Stomach (tissue), 9 donors: ENCODE measurements around the gene TFDP2. TPM values are rescaled to one million over a fixed set of nuclear protein-coding genes. Genes with fewer than 3 reads are reported as not detected.

Source experiments
- DNase-seq, 2 donors: peaks; one replicate each; pipeline versions ENCODE4 v3.0.0 to v3.0.0-alpha.2; 2013 to 2019
- H3K27ac ChIP-seq, 5 donors: fragments of 200-600 bp in 4 of 5; sonication (generic) in 4 of 5; one replicate each; pipeline ENCODE4 v1.5.1; 2013 to 2019; ENCODE audit warnings: mild to moderate bottlenecking in 1 of 5, moderate library complexity in 1 of 5
- H3K27me3 ChIP-seq, 3 donors: fragments of 200-600 bp; sonication (generic); one replicate each; pipeline ENCODE4 v1.5.1; 2017 to 2019; ENCODE audit warnings: mixed run types in 1 of 3
- H3K36me3 ChIP-seq, 4 donors: fragments of 200-600 bp; sonication (generic); 1 replicate in 3 of 4; 2 replicates in 1 of 4; pipeline ENCODE4 v1.5.1; 2016 to 2019
- H3K4me1 ChIP-seq, 4 donors: fragments of 200-600 bp; sonication (generic); one replicate each; pipeline ENCODE4 v1.5.1; 2016 to 2019
- H3K4me3 ChIP-seq, 4 donors: fragments of 200-600 bp; sonication (generic) in 3 of 4; one replicate each; pipeline ENCODE4 v1.5.1; 2016 to 2019; ENCODE audit warnings: mild to moderate bottlenecking in 1 of 4
- H3K9me3 ChIP-seq, 4 donors: fragments of 200-600 bp; sonication (generic); one replicate each; pipeline ENCODE4 v1.5.1; 2016 to 2019
- EP300 ChIP-seq: sonication (generic); formaldehyde crosslinking; IDR thresholded peaks from one replicate; pipeline ENCODE4 v1.6.1; 2017; ENCODE audit warnings: antibody characterized with exemption
- POLR2A ChIP-seq, 4 donors: fragments of 450-650 bp; IDR thresholded peaks; one replicate each; pipeline ENCODE4 v1.6.1; 2016; ENCODE audit warnings: antibody characterized with exemption in 4 of 4, control low read depth in 2 of 4, mild to moderate bottlenecking in 1 of 4, moderate library complexity in 1 of 4
- POLR2AphosphoS5 ChIP-seq, 3 donors: sonication (generic); formaldehyde crosslinking; IDR thresholded peaks; one replicate each; pipeline ENCODE4 v1.6.1; 2016; ENCODE audit warnings: antibody characterized with exemption in 3 of 3
- WGBS, 5 donors: extraction: QIAGEN DNeasy Blood & Tissue Kit in 3 of 5; methylation state at CpG; one replicate each; pipeline versions ENCODE4 v1.1.5 to v1.1.7; 2013 to 2018; 5-methylcytosine and 5-hydroxymethylcytosine counted together
- intact Hi-C: fragments of 100-400 bp; cut with DNase I; formaldehyde crosslinking; loops from one replicate; pipeline ENCODE4 v1.15.1; 2023; ENCODE audit warnings: low total_unique reads
- polyA plus RNA-seq, 3 donors: library from polyadenylated mRNA; stranded (reverse); fragments of 200-250 nt; gene quantifications; one replicate each; pipeline ENCODE4 v1.2.3, GENCODE V29; 2013
- total RNA-seq, 5 donors: library from RNA; depleted of rRNA; stranded (reverse); fragments of >200 nt; gene quantifications; one replicate each; pipeline versions ENCODE4 v1.1.0 to v1.2.3, GENCODE V29; 2014 to 2016
- TF ChIP-seq, protein P1 (sequence below), 7 experiments: fragments of 450-650 bp in 4 of 7; fragments of 200-600 bp in 3 of 7; sonication (generic) in 3 of 7; IDR thresholded peaks; one replicate each; pipeline ENCODE4 v1.5.1; 2016 to 2019; ENCODE audit warnings: antibody characterized with exemption in 7 of 7, control low read depth in 2 of 7, mild to moderate bottlenecking in 1 of 7
- donor health status: healthy with polysubstance abuse.
- donor health status: Bipolar disorder and iron deficiency.
- donor health status: healthy.

TFDP2 gene
- total and polyA plus RNA-seq, 8 donors, result 8.7 to 180 (median 55.7) TPM

DNA sequence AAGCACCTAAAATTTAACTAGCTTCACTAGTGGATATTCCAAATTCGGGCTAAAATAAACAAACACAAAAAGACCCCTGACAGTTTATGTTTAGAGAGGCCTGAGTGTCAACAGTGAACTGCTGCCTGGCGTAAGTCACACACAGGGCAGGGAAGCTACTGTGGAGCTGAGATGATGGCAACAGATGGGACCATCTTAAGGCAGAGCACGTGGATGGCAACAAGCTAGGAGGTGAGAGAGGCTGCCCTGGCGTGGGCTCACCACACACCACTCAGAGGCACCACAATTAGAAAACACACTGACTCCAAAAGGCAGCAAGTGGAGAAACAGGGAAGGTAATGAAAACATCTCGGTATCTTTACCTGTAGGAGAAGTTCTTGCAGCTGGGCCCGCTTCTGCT is 179.6 kb downstream of the TFDP2 start:
- Histone ChIP-seq H3K27ac (no peak overlapping the region), H3K27me3 (no peaks in the 10 kb centered on the region), H3K36me3 (peaks cover 0 to 35% (median 24%) of the 10 kb centered on the region in 4 donors), H3K4me1 (no peaks in the 10 kb centered on the region), H3K9me3 (no peaks in the 10 kb centered on the region), H3K4me3 (no peak overlapping the region)
- 75 to 88% (median 84%) methylated on average over 6 of the region's 6 CpGs for WGBS, 5 donors
- no peak for DNase-seq
- TF ChIP-seq POLR2A (IDR thresholded peaks at IDR 0.05), result no peak
- TF ChIP-seq EP300, result no peak
- TF ChIP-seq, protein P1, sequence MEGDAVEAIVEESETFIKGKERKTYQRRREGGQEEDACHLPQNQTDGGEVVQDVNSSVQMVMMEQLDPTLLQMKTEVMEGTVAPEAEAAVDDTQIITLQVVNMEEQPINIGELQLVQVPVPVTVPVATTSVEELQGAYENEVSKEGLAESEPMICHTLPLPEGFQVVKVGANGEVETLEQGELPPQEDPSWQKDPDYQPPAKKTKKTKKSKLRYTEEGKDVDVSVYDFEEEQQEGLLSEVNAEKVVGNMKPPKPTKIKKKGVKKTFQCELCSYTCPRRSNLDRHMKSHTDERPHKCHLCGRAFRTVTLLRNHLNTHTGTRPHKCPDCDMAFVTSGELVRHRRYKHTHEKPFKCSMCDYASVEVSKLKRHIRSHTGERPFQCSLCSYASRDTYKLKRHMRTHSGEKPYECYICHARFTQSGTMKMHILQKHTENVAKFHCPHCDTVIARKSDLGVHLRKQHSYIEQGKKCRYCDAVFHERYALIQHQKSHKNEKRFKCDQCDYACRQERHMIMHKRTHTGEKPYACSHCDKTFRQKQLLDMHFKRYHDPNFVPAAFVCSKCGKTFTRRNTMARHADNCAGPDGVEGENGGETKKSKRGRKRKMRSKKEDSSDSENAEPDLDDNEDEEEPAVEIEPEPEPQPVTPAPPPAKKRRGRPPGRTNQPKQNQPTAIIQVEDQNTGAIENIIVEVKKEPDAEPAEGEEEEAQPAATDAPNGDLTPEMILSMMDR (IDR thresholded peaks at IDR 0.05), result no peak
- no peak for TF ChIP-seq POLR2AphosphoS5 (IDR thresholded peaks at IDR 0.05)
- intact Hi-C loops, result loop anchor here (10.0 kb wide), 1 partner anchor 315 kb away; no protein-coding TSS in a partner anchor

DNA sequence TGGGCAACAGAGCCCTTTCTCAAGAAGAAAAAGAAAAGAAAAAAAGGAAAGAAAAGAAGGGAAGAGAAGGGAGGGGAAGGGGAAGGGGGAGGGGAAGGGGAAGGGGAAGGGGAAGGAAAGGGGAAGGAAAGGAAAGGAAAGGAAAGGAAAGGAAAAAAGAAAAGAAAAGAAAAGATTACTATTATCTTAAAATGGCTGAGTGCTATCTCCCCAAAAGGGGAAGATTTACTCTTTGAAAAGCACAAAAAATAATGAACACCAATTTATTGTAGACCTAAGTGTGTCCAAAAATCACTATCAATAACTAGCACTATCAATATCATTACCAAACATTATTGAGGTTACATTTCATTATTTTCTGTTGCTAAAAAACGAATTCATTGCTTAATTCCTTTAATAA is 183.9 kb downstream of the TFDP2 start:
- TF ChIP-seq EP300 (no peak), POLR2A (IDR thresholded peaks at IDR 0.05) (no peak), POLR2AphosphoS5 (IDR thresholded peaks at IDR 0.05) (no peak)
- TF ChIP-seq, protein P1 (IDR thresholded peaks at IDR 0.05), result no peak
- WGBS, 5 donors, result 79 to 91% (median 84%) methylated on average over 1 of the region's 1 CpG
- Histone ChIP-seq H3K36me3 (peaks cover 0 to 42% (median 21%) of the 10 kb centered on the region in 4 donors), H3K27ac (no peak overlapping the region), H3K4me1 (no peaks in the 10 kb centered on the region), H3K27me3 (no peaks in the 10 kb centered on the region), H3K4me3 (no peak overlapping the region), H3K9me3 (no peaks in the 10 kb centered on the region)
- intact Hi-C loops, result loop anchor here (10.0 kb wide), 1 partner anchor 319 kb away; no protein-coding TSS in a partner anchor
- no peak for DNase-seq

DNA sequence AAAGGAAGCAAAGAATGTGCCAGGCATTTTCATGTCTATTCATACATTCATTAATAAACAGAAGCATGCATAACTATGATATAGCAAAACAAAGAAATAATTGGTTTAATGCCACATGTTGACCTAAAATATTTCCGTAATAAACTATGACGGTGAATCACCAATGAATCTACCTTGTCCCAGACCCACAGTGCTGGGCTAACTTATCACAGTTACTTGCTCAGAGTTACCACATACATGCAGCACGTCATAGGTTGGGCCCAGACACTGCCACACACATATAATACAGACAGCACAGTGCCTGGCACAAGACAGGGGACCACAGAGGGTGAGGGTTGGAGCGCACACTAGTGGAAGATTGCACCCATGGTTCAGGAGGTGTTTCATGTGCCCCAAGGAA is 186.0 kb downstream of the TFDP2 start:
- H3K9me3 ChIP-seq, result no peaks in the 10 kb centered on the region
- no peak overlapping the region for H3K27ac ChIP-seq
- TF ChIP-seq, protein P1 (IDR thresholded peaks at IDR 0.05), result no peak
- no peak for TF ChIP-seq POLR2A (IDR thresholded peaks at IDR 0.05)
- no peak for TF ChIP-seq EP300
- TF ChIP-seq POLR2AphosphoS5 (IDR thresholded peaks at IDR 0.05), result no peak
- H3K36me3 ChIP-seq, result peaks cover 0 to 40% (median 26%) of the 10 kb centered on the region in 4 donors
- H3K4me3 ChIP-seq, result no peak overlapping the region
- H3K4me1 ChIP-seq, result no peaks in the 10 kb centered on the region
- no peak for DNase-seq
- intact Hi-C loops, result loop anchor here (10.0 kb wide), 1 partner anchor 322 kb away; no protein-coding TSS in a partner anchor
- WGBS, 5 donors, result 88 to 92% (median 88%) methylated on average over 4 of the region's 4 CpGs
- H3K27me3 ChIP-seq, result no peaks in the 10 kb centered on the region

DNA sequence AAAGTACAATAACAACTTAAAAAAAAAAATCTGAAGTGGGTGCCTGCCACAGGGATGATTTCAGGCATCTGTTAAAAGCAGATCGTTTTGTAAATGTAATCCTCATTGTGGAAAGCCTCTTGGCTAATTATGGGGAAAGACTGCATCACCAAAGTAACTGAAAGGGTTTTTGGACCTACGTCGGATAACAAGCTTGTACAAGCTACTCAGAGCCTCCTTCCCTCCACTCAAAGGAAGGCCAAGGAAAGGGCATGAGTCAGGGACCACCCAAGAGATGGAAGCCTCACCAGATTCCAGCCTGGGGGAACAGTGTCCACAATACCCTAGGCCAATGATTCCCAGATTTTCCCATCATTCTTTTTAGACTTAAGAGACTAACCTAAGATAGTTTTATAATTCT is 188.6 kb downstream of the TFDP2 start:
- DNase-seq, result peak in 1 of 2 donors; percentile 32
- peaks cover 0 to 50% (median 38%) of the 10 kb centered on the region in 4 donors for H3K36me3 ChIP-seq
- H3K27me3 ChIP-seq, result no peaks in the 10 kb centered on the region
- H3K4me3 ChIP-seq, result no peak overlapping the region
- TF ChIP-seq EP300, result no peak
- TF ChIP-seq, protein P1 (IDR thresholded peaks at IDR 0.05), result no peak
- intact Hi-C loops, result loop anchor here (10.0 kb wide), 1 partner anchor 324 kb away; no protein-coding TSS in a partner anchor
- no peaks in the 10 kb centered on the region for H3K9me3 ChIP-seq
- peaks cover 0 to under 1% (median 0%) of the 10 kb centered on the region in 4 donors for H3K4me1 ChIP-seq
- H3K27ac ChIP-seq, result peak overlapping the region in 4 of 5 donors; percentile 17 to 69 (median 67)
- WGBS, 5 donors, result 56 to 79% (median 74%) methylated on average over 3 of the region's 3 CpGs
